HG03520 (cell line): ENCODE measurements around the gene NANOS3.

ENCODE experiments used
- ATAC-seq: cut with Tn5 transposase; IDR thresholded peaks from one replicate; pipeline ENCODE4 v1.9.1; 2021; ENCODE audit warnings: mild to moderate bottlenecking, moderate library complexity; ENCODE audit not compliant: unreplicated experiment

Gene NANOS3

GRCh38 chr19:13876834-13877233 is at the start of gene NANOS3:
Gene NANOS3, plus strand, starts transcription at chr19:13877134. Its CDS starts 115 bp downstream, at chr19:13877249.
- ATAC-seq: no peak

GRCh38 chr19:13827656-13828055 is 49.3 kb upstream of the NANOS3 start:
- ATAC-seq: no peak

GRCh38 chr19:13830114-13830740 is 46.7 kb upstream of the NANOS3 start:
- no peak for ATAC-seq

- ATAC-seq: no peak
Measured at GRCh38 chr19:13830741-13831536, 46.0 kb upstream of the NANOS3 start.

GRCh38 chr19:13831537-13832467 is 45.1 kb upstream of the NANOS3 start:
- no peak for ATAC-seq

- peak; percentile 53 for ATAC-seq
Measured at GRCh38 chr19:13833330-13834243, 43.3 kb upstream of the NANOS3 start.

- ATAC-seq: no peak
Measured at GRCh38 chr19:13834244-13835069, 42.5 kb upstream of the NANOS3 start.

GRCh38 chr19:13835791-13836723 is 40.9 kb upstream of the NANOS3 start:
- no peak for ATAC-seq

GRCh38 chr19:13838435-13839129 is 38.4 kb upstream of the NANOS3 start:
- ATAC-seq: no peak

GRCh38 chr19:13839130-13839937 is 37.6 kb upstream of the NANOS3 start:
- peak; percentile 27 for ATAC-seq

GRCh38 chr19:13839938-13840304 is 37.0 kb upstream of the NANOS3 start:
- no peak for ATAC-seq

GRCh38 chr19:13840305-13841085 is 36.4 kb upstream of the NANOS3 start:
- no peak for ATAC-seq

GRCh38 chr19:13841086-13841961 is 35.6 kb upstream of the NANOS3 start:
- no peak for ATAC-seq

GRCh38 chr19:13841962-13842290 is 35.0 kb upstream of the NANOS3 start:
- no peak for ATAC-seq
